HG02973 (cell line): ENCODE data around the gene FBXL7.

Source experiments
- ATAC-seq: cut with Tn5 transposase; IDR thresholded peaks from one replicate; pipeline ENCODE4 v1.9.1; 2021; ENCODE audit warnings: moderate library complexity; ENCODE audit not compliant: unreplicated experiment

FBXL7 gene

DNA sequence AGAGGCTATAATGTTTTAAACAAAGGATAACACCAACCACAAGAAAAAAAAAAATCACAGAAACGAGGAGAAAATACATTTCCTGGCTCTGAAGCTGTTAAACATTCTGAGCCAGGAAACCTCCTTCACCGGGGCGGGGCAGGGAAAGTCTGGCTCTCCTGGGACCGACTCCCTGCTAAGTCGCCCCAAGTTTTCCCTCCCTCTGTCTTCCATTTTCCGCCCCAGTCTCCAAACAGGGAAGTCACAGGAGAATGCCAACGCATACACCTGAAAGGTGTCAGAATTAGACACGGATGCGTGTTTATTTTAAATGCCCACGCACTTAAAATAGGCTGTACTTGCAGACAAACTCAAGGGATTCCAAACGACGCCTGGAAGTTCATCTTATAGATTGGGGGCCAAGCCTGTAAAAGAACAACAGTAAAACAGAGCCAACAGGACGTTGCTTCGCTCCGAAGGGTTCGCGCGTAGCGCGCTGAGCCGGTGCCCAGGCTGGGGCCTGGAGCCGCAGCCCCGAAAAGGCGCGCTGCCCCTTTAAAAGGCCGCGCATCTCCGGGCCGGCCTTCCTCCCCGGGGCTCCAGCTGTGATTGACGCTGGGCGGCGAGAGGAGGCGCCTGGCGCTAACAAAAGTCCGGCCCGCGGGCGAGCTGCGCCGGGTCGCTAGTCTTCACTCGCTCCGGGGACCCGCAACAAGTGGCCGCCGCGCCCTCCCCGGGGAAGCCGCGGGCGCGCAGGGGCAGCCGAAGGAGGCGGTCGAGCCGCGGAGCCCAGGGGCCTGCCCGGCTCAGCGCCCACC lies at the start of gene FBXL7:
Gene FBXL7, plus strand, starts transcription at position 653 of the 797 bp plus-strand sequence.
- no peak for ATAC-seq

DNA sequence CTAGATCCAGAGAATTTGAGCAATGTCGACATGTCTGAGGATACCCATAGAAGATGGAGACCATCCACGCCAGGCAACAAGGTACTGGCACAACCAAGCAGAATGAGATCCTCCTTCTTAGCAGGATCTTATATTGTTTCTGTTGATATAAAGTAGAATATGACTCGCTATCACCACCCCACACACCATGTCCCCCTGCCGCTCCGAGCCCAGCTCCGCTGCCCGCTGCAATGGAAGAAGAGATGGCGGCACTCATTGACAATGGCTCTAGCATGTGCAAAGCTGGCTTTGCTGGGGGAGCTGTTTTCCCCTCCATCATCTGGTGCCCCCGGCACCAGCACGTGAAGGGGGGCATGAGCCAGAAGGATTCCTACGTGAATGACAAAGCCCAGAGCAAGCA lies 49.5 kb upstream of the FBXL7 start:
- no peak for ATAC-seq

DNA sequence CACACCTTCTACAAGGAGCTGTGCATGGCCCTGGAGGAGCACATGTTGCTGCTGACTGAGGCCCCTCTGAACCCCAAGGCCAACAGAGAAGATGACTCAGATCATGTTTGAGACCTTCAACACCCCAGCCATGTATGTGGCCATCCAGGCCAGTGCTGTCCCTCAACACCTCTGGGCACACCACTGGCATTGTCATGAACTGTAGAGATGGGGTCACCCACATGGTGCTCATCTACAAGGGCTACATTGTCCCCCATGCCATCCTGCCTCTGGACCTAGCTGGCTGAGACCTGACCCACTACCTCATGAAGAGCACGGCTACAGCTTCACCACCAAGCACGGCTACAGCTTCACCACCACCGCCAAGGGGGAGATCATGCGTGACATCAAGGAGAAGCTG lies 49.0 kb upstream of the FBXL7 start:
- ATAC-seq: no peak

DNA sequence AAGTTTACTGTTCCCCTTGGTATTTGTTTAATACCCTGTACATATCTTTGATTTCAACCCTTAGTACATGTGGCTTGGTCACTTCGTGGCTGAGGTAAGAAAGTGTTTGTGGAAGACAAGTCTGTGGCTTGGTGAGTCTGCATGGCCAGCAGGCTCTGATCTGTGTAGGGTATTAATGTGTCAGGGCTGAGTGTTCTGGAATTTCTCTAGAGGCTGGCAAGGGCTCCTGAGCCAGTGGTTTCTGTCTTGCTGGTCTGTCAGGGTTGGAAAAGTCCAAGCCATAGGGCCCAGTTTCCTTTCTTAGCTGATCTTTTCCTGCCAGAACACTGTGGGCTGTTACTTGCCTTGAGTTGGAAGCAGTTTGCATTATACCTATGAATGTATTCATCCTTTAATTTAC lies 48.0 kb upstream of the FBXL7 start:
- no peak for ATAC-seq

DNA sequence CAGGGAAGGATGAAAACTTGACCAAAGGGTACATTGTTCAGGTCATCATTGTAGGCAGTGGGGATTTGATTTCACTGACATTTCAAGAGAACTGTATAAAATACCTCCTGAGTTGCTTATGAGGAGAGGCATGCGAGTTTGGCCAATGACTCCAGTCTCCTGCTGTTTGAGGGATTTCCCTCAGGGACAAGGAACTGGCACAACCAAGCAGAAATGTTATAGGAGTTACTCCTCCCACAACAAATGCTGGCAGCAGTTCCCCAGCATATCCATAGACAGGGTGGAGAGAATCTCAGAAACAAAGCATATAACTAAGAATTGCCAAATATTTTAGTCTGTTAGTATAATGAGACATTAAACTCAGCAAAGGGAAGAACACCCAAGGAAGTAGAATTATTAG lies 47.2 kb upstream of the FBXL7 start:
- no peak for ATAC-seq

DNA sequence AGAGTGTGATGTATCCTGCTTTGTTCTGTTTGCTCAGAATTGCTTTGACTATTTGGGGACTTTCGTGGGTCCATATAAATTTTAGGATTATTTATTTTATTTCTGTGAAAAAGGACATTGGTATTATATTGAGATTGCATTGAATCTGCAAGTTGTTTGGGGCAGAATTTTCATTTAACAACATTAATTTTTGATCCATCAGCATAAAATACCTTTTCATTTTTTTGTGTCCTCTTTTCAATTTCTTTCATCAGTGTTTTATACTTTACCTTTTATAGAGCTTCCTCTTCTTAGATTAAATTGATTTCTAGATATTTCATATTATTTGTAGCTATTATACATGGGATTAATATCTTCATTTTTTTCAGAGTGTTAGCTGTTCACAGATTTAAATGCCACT lies 40.8 kb upstream of the FBXL7 start:
- no peak for ATAC-seq

DNA sequence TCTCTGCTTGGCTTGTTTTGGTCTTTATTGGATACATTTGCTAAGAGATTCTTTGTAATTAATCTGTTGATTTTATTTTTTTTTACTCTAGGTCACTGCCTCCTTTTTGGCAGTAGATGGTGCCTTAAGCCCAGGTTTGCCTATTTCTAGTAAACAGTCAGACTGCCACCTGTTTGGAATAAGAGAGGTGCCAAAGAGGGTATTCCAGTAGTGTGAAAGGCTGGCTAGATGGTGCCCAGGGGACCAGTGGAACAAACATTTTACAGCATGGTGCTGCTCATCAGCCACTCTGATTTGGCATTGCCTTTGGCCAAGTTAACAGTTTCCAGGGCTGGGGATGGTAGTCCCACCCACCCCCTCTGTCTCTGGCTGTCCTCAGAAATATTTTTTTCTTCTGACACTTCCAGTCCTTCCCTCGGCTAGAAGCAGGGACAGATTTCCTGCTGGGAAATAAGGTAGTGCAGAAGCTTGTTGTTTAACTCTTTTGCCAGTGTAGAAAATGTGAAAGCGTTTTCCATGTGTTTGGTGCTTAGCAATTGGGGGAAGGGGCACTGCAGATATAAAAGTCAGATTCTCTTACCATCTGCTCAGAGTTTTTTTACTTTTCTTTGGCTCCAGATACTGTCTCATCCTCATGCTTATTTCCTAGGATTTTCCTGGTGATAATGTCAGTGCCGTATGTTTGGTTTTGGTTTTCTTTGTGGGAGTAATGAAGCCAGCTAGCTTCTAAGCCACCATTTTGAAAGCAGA lies 36.6 kb upstream of the FBXL7 start:
- no peak for ATAC-seq

DNA sequence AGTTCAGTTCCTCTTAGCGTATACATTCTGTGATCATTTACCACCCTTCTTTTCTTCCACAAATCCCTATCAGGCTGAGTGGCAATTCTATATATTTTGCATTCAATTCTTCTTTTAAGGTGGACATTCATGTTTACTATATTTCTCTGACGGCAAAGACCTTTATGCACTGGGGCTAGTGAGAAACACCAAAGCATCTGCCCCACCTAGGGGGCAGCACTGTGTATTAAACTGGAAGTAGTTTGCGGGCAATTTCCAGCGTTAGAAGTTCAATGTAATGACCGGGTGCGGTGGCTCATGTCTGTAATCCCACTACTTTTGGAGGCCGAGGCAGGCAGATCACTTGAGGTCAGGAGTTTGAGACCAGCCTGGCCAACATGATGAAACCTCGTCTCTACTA lies 27.9 kb upstream of the FBXL7 start:
- ATAC-seq: no peak

DNA sequence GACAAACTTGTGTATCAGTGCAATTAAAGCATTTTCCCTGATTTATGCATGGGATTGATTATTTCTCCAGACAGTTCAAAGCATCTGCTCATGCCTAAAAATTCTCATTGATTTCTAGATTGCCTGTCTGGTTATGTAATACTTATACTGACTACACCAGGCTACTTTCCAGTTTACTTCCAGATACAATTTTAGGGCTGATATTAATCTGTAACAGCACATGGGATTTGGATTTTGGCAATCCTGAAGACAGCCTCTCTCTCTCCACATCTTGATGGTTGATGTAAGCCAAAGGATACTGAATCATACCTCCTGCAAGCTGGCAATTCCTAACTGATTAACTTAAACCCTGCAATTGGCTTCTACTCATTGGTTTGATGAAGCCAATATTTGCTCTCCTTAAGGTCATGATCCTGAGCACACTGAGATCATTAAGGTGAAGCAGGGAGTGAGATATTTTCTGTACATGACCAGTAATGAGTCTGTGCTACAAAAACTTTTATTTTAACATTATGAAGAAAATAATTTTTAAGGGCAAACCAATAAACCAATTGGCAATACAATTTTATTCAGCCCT lies 25.7 kb upstream of the FBXL7 start:
- ATAC-seq: no peak

DNA sequence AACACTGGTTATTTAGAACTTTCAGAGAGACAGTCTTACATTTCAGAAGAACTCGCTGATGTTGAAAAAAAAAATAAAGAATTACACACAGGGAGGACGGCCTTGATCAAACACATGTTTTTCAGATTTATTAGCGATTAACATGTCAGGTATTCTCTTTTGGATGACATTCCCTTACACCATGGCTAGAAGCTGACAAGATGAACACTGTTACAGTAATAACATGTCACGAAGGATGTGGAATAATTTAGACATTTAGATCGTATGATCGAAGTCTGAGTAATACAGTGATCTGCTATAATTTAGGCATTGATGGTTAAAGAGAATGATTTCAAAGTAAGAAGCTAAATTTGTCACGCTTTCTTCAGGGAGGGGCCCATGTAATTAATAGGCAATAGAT lies 24.6 kb upstream of the FBXL7 start:
- ATAC-seq: no peak

DNA sequence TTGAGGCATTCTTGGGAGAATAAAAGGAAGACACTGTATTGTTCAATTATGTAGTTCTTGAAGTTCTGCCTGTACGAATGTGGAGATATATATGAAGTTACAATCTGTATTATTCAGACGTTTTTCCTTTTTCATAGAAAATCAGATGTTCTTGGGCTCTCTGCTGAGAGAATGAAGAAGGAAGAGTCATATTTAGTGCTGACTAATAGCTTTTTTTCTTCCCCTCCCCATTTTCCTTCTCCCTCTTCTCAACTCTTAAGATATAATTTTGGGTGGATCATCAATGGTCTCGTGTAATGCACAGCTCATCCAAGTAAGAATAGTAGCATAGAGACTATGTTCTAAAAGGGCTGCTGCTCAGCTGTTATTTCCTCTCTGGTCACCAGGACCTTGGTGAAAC lies 23.0 kb upstream of the FBXL7 start:
- no peak for ATAC-seq

DNA sequence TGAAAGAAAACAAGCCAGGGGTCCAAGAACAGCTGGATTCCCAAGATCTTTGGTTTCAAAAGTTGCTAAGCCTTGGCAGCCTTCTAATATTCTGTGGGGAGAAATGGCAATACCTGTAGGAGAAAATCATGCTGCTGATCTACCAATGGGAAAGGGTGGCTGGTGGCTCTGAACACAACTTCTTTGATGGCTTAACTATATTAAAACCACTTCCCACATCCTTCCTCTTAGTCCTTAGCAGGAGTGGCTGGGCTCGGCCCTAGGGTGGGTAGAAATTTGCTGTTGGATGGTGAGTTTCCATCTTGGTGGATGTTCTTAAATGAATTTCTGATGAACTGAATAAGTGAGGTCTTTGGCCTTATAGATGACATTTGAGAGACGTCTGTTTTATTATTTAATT lies 19.5 kb upstream of the FBXL7 start:
- ATAC-seq: no peak

DNA sequence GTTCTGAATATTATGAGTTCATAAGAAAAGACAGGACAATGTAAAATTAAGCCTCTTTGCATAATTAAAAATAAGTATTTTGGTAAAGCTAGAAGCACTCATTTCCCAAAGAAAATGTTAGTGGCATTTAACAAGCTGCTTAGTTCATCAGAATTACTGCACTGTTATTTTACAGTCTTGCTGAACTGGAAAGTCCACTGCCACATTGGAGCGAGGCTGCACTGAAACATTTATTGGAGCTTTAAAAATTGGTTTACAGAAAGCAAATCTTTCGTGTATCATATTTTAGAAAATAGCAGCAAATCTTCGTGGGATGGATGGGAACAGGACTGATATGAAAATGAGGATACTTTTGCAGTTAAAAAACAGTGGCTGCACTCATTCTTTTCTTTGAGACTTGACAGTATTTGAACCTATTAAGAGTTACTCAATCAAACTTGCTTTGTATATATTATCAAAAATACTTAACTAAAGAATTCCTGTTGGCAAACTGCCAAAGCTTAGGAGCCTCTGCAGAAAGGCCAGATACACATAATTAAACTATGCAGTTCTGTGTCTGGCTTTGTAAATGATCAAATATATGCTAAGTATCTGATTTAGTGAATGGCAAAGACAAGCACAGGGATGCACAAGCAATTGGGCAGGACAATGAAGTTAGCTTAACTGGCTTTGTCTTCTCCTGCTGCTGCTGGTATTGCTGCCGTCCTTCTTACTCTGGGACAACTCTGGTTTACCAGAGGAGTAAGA lies 16.5 kb upstream of the FBXL7 start:
- ATAC-seq: no peak

DNA sequence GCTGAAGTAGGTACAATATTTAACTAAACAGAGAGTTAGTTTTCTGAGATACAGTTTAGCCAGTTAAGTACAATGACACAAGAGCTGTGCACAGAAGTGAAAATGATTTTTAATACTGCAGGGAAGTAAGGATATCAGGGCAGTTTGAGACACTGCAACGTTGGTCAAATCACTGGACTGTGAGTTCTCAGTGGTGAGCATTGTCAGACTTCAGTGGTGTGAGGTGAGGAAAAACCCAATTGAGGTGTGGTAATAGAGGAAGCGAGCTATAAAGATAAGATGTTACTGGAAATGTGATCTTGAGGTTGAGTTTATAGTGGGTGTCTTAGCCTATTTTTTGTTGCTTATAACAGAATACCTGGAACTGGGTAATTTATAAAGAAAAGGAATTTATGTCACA lies 12.8 kb upstream of the FBXL7 start:
- ATAC-seq: peak; percentile 43

DNA sequence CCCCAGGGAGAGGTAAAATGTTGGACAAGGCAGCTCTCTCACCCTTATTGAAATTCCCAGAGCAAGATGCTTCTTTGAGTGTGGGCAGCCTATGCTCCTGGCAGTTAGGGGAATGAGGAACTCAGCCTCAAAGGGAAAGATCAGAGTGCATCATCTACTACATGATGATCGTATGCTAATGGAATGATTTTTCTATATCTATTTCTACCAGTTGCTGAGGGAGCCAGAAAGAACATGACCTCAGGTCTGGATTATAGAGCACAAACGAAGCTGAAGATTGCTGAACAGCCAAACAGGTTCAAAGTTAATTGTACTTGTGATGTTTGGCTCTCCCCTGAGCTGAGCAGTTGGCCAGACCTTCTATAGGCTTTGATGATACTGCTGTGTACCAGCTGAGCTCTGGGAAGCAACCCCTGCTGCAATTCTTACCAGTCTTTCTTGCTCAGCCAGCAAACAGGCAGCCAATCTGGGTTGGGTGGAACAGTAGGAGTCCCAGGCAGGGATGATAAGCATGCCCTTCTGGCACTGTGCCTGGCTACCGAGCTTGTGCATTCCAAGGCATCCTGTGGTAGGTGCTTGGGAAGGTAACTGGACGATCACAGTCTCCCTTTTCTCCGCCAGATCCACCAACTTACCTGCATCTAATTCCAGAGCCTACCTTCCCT lies 10.3 kb upstream of the FBXL7 start:
- ATAC-seq: no peak

DNA sequence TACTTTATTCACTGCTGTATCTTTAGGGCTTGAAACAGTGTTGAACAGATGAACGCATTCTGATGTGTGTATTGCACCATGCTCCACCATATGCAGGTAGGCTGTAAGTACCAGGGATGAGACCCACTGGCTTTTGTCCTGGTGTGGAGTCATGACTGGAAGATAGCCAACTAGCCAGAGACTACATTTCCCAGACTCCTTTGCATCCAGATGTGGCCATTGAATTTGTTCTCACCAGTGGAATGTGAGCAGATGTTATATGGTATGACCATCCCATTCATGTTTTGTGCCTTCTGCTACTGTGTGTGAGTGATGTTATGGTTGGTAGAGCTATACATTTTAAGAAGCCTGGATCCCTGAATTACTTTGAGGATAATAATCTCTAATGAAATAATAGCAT lies 7.4 kb upstream of the FBXL7 start:
- ATAC-seq: no peak

DNA sequence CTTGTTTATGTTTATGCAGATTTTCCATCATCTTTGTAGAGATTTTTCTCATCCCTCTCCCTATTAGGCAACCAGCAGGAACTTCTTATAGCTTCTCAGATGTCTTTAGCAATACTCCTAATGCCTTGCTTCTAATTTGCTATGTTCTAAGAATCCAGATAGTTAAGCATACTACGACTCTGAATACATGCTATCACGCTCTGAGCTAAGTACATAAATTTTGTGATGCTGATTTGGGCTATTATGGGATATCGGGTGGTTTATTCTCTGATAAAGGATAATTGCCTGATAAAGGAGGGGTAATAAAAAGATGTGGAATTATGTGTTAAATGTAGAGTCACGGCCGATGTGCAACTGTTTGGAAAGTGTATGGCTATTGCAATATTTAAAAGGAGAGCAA lies 6.5 kb upstream of the FBXL7 start:
- ATAC-seq: no peak

DNA sequence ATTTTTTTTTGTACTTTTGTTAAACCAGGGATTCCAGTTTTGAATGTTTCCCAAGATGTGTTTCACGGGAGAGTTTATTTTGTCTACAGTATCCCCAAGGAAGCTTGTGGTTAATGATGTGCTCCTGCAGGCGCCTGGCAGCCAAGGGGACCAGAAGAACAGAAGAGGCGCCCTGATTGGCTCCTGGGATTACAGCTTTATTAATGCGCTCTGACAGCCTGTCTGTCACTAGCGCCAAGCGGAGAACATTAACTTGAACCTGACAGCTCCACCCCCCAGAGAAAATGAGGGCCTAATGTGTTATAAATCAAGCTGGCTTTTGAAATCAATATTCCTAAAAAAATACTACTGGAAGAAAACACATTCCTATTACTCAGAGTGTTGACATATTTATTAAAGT lies 5.0 kb upstream of the FBXL7 start:
- no peak for ATAC-seq

DNA sequence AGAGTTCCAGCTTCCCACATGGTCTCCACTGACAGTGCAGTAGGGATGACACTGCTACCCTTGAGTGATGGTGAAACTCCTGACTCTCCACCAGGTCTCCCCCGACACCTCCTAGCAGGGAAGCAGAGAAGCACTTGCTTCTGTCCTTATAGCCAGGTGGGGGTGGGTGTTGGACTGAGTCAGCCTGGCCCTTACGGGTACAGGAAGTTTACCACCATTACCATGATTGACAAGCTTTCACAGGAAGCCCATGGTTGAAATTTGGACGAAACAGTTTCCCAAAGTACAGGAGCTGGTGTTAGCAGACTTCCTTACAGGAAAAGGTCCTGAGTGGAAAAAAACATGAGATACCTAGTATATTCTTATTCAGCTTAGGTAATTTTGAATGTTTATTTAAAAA lies 3.1 kb upstream of the FBXL7 start:
- no peak for ATAC-seq

DNA sequence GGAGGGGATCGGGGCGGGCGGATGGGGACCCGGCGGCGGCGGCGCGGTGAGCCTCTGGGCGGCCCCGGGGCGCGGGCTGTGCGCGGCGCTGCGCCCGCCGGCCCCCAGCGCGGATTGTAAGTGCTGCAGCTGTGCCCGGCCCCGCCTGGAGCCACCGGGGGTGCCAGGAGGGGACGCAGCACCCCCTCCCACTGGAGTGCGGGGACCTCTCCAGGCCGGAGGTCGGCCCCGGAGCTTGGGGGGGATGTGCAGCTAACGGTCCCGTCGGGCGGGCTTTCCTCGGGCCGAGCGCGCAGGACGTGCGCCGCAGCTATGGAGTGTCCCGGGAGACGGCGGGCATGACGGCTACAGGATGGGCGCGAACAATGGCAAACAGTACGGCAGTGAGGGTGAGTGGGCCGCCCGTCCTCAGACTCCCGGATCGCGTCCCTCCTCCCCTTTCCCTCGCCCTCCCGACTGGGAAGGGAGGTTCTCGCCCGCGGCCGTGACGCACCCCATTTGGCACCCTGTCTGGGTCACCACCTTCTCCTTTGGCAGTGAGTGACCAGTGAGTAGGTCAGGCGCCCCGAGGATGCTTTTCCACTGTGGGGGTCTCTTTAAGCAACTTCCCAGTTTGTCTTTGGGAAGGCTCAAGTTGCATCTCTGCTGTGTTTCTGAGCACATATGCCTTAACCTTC lies 483 bp downstream of the FBXL7 start:
- ATAC-seq: no peak
